SK-N-SH treated with all-trans-retinoic acid at 6 μM for 48 hours (cell line): ENCODE results near the gene DDX42.
"Not testable (repeated sequence)": the region's sequence is repeated elsewhere in the genome, so short reads cannot be mapped to it uniquely, and the experiment has no call there.

Experiments used
- CSDC2 ChIP-seq: fragments of 250-450 bp; sonication (Bioruptor Pico); IDR thresholded peaks from 2 replicates; pipeline ENCODE4 v1.5.0; 2020; ENCODE audit warnings: mild to moderate bottlenecking, moderate library complexity
- OSR1 ChIP-seq: fragments of 250-450 bp; sonication (Bioruptor Pico); IDR thresholded peaks from 2 replicates; pipeline ENCODE4 v1.8.0; 2022; ENCODE audit warnings: moderate library complexity, mild to moderate bottlenecking, inconsistent platforms
- ZFP3 ChIP-seq: fragments of 250-450 bp; sonication (Bioruptor Pico); IDR thresholded peaks from 2 replicates; pipeline ENCODE4 v1.5.0; 2020; ENCODE audit warnings: mild to moderate bottlenecking, moderate library complexity
- ZNF565 ChIP-seq: fragments of 450-650 bp; formaldehyde crosslinking; conservative IDR thresholded peaks from 2 replicates; pipeline ENCODE4 v1.5.0; 2020; ENCODE audit warnings: low read depth, mild to moderate bottlenecking, moderate library complexity

- TF ChIP-seq ZNF565, CSDC2, OSR1, ZFP3 (CRISPR knock-in tag): not testable (repeated sequence)
These were observed 69.5 kb downstream of the DDX42 start for GRCh38 chr17:63843387-63843888.
